Thyroid gland (tissue), 4 donors: ENCODE measurements around the gene MEMO1.

Source experiments
- POLR2A ChIP-seq, 2 donors: fragments of 450-650 bp; IDR thresholded peaks; one replicate each; pipeline ENCODE4 v1.6.1; 2017; ENCODE audit warnings: antibody characterized with exemption in 2 of 2, mild to moderate bottlenecking in 2 of 2, moderate library complexity in 1 of 2
- TF ChIP-seq, protein P1 (sequence below), 6 experiments: fragments of 200-600 bp in 3 of 6; fragments of 450-650 bp in 3 of 6; sonication (generic) in 3 of 6; IDR thresholded peaks; one replicate each; pipeline ENCODE4 v1.5.1; 2016 to 2019; ENCODE audit warnings: antibody characterized with exemption in 6 of 6, mild to moderate bottlenecking in 2 of 6, inconsistent platforms in 1 of 6, moderate library complexity in 1 of 6

DNA sequence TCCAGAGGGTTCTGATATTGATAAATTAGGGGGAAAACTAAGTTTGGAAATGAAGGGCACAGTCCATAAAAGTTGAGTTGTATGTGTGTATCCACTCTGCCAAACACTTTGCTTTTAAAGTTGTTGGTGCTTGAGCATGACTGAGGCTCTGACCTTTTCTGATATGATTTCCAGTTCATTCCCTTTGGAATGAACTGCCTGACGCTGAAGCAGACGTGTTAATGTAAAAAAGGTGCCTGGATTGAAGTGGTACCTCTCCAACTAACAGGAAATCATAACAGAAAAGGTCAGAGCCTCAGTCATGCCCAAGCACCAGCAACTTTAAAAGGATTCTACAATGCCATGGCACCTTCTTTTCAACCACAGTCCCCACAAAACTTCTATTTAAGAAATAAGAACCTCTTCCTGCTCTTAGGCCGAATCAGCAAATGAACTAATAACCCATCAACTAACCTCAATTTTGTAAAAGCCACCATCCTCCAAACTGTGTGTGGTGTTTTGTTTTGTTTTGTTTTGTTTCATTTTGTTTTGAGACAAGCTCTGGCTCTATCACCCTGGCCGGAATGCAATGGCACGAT lies 52.6 kb downstream of the MEMO1 start:
- TF ChIP-seq, protein P1, sequence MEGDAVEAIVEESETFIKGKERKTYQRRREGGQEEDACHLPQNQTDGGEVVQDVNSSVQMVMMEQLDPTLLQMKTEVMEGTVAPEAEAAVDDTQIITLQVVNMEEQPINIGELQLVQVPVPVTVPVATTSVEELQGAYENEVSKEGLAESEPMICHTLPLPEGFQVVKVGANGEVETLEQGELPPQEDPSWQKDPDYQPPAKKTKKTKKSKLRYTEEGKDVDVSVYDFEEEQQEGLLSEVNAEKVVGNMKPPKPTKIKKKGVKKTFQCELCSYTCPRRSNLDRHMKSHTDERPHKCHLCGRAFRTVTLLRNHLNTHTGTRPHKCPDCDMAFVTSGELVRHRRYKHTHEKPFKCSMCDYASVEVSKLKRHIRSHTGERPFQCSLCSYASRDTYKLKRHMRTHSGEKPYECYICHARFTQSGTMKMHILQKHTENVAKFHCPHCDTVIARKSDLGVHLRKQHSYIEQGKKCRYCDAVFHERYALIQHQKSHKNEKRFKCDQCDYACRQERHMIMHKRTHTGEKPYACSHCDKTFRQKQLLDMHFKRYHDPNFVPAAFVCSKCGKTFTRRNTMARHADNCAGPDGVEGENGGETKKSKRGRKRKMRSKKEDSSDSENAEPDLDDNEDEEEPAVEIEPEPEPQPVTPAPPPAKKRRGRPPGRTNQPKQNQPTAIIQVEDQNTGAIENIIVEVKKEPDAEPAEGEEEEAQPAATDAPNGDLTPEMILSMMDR (IDR thresholded peaks at IDR 0.05): no peak
- TF ChIP-seq POLR2A (IDR thresholded peaks at IDR 0.05): no peak
